ENCODE results near the gene UGT2B11.
"Not testable (repeated sequence)": the region's sequence is repeated elsewhere in the genome, so short reads cannot be mapped to it uniquely, and the experiment has no call there.

Gene UGT2B11

GRCh38 chr4:69170233-69171134 lies 44.1 kb downstream of the UGT2B11 start:
- not testable (repeated sequence) for DNase-seq (ENCODE audit: low read depth in 2 of 2)

GRCh38 chr4:69169171-69169570 lies 45.4 kb downstream of the UGT2B11 start:
- DNase-seq (ENCODE audit: low read depth in 2 of 2) = not testable (repeated sequence)

GRCh38 chr4:69167300-69167699 lies 47.2 kb downstream of the UGT2B11 start:
- DNase-seq (ENCODE audit: low read depth in 2 of 2) = no peak

GRCh38 chr4:69166376-69166775 lies 48.2 kb downstream of the UGT2B11 start:
- DNase-seq (ENCODE audit: low read depth in 2 of 2) = not testable (repeated sequence)

GRCh38 chr4:69165707-69166106 lies 48.8 kb downstream of the UGT2B11 start:
- DNase-seq (ENCODE audit: low read depth in 2 of 2) = not testable (repeated sequence)

- no peak for DNase-seq (ENCODE audit: low read depth in 2 of 2)
Measured at GRCh38 chr4:69156913-69157312, 57.6 kb downstream of the UGT2B11 start.

GRCh38 chr4:69154021-69154420 lies 60.5 kb downstream of the UGT2B11 start:
- DNase-seq (ENCODE audit: low read depth in 2 of 2) = no peak
